HFFc6 (cell line): ENCODE data around the gene DYNC1H1. TPM values are rescaled to one million over a fixed set of nuclear protein-coding genes. Genes with fewer than 3 reads are reported as not detected.

Source experiments
- DNase-seq: peaks from one replicate; pipeline ENCODE4 v3.0.0-alpha.2; 2018
- H3K27ac Mint-ChIP-seq: 2 replicates; pipeline ENCODE4 v1.8.0; 2020; ENCODE audit warnings: mild to moderate bottlenecking, mixed read lengths
- H3K27me3 Mint-ChIP-seq: 2 replicates; pipeline ENCODE4 v1.8.0; 2021; ENCODE audit warnings: mild to moderate bottlenecking, moderate library complexity, mixed read lengths; ENCODE audit not compliant: insufficient read depth
- H3K36me3 Mint-ChIP-seq: 2 replicates; pipeline ENCODE4 v1.8.0; 2021; ENCODE audit warnings: low read depth, mixed read lengths
- H3K4me1 Mint-ChIP-seq: 2 replicates; pipeline ENCODE4 v1.8.0; 2020; ENCODE audit warnings: low read depth, mixed read lengths
- H3K4me3 Mint-ChIP-seq: 2 replicates; pipeline ENCODE4 v1.8.0; 2020; ENCODE audit warnings: mild to moderate bottlenecking, moderate library complexity, mixed read lengths
- H3K9me3 Mint-ChIP-seq: 2 replicates; pipeline ENCODE4 v1.8.0; 2020; ENCODE audit warnings: mild to moderate bottlenecking, mixed read lengths
- CTCF ChIP-seq: fragments of 200-600 bp; sonication (generic); IDR thresholded peaks from 2 replicates; pipeline ENCODE4 v1.5.0; 2021; ENCODE audit warnings: antibody characterized with exemption, mild to moderate bottlenecking
- total RNA-seq, 6 experiments: library from RNA; stranded (reverse); fragmentation: NEBNext Ultra II Directional; extraction: Animal tissue kit (Norgen Biotek cat#: 25700); gene quantifications; 2 replicates in 1 of 6; 3 replicates in 5 of 6; pipeline ENCODE4 v1.2.3, GENCODE V29; 2021

Gene DYNC1H1
- total RNA-seq, 6 experiments from 2014 or later, result 364 to 643 (median 408) TPM

DNA sequence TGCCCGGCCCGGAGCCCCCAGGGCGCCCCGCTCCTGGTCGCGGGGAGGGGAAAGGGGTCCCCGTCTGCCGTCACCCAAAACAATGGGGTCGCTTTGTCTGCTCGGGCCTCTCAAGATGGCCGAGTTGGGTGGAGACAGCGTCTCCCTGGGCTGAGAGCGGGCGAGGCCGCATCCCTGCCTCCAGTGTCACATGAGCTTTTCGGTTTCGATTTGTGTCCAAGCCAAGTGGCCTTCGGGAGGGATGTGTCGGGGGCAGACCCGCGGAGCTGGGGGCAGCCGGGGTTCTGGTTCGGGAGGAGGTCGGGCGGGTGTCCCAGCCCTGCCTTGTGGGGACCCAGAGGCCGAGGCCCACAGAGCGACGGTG lies 790 bp downstream of the DYNC1H1 start:
- H3K4me3 Mint-ChIP-seq, result peak overlapping the region; percentile 97
- peak; percentile 42 for DNase-seq
- no peak for TF ChIP-seq CTCF
- no peaks in the 10 kb centered on the region for H3K9me3 Mint-ChIP-seq
- peaks cover 76% of the 10 kb centered on the region for H3K4me1 Mint-ChIP-seq
- no peaks in the 10 kb centered on the region; the same call in 1 of the 2 replicates for H3K27me3 Mint-ChIP-seq
- peak overlapping the region; percentile 91 for H3K27ac Mint-ChIP-seq
- peaks cover 37% of the 10 kb centered on the region for H3K36me3 Mint-ChIP-seq

GRCh38 chr14:101965770-101966722 lies 1.7 kb downstream of the DYNC1H1 start:
- TF ChIP-seq CTCF, result no peak
- Mint-ChIP-seq H3K9me3 (no peaks in the 10 kb centered on the region), H3K4me1 (peaks cover 76% of the 10 kb centered on the region), H3K4me3 (peak overlapping the region; percentile 97), H3K27me3 (no peaks in the 10 kb centered on the region; the same call in 1 of the 2 replicates), H3K36me3 (peaks cover 44% of the 10 kb centered on the region), H3K27ac (peak overlapping the region; percentile 91)
- no peak for DNase-seq

- no peak for TF ChIP-seq CTCF
- H3K36me3 Mint-ChIP-seq, result peaks cover 44% of the 10 kb centered on the region
- no peak for DNase-seq
- no peaks in the 10 kb centered on the region for H3K9me3 Mint-ChIP-seq
- H3K27me3 Mint-ChIP-seq, result no peaks in the 10 kb centered on the region; the same call in 1 of the 2 replicates
- peak overlapping the region; percentile 97 for H3K4me3 Mint-ChIP-seq
- H3K27ac Mint-ChIP-seq, result peak overlapping the region; percentile 82
- H3K4me1 Mint-ChIP-seq, result peaks cover 72% of the 10 kb centered on the region
Measured at GRCh38 chr14:101966742-101967141, 2.4 kb downstream of the DYNC1H1 start.

DNA sequence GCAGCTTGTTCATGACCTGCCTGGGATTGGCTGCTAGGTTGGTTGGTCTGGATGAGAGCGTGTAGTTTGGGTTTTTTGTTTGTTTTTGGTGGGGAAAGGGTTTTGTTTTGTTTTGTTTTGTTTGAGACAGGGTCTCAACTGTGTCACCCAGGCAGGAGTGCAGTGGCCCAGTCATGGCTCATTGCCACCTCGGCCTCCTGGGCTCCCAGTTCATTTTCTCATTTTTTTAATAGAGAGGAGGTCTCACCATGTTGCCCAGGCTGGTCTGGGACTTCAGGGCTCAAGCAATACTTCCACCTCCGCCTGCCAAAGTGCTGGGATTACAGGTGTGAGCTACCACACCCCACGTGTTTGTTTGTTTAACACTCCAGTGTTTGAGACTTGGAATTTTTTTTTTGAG lies 3.8 kb downstream of the DYNC1H1 start:
- Mint-ChIP-seq H3K36me3 (peaks cover 44% of the 10 kb centered on the region), H3K4me1 (peaks cover 72% of the 10 kb centered on the region), H3K9me3 (no peaks in the 10 kb centered on the region), H3K27me3 (no peaks in the 10 kb centered on the region; the same call in 1 of the 2 replicates), H3K27ac (peak overlapping the region; percentile 68), H3K4me3 (peak overlapping the region; percentile 97)
- no peak for DNase-seq
- TF ChIP-seq CTCF, result no peak

GRCh38 chr14:101969481-101969880 lies 5.1 kb downstream of the DYNC1H1 start:
- Mint-ChIP-seq H3K36me3 (peaks cover 44% of the 10 kb centered on the region), H3K27me3 (no peaks in the 10 kb centered on the region; the same call in 1 of the 2 replicates), H3K9me3 (no peaks in the 10 kb centered on the region), H3K27ac (peak overlapping the region; percentile 14; the same call in 1 of the 2 replicates), H3K4me1 (peaks cover 69% of the 10 kb centered on the region), H3K4me3 (peak overlapping the region; percentile 35; the same call in 1 of the 2 replicates)
- TF ChIP-seq CTCF, result no peak
- DNase-seq, result no peak
